GM19397 (cell line): ENCODE data around the gene MACF1.

Experiments
- ATAC-seq: cut with Tn5 transposase; IDR thresholded peaks from one replicate; pipeline ENCODE4 v1.9.1; 2021; ENCODE audit warnings: mild to moderate bottlenecking, moderate library complexity; ENCODE audit not compliant: unreplicated experiment

Gene MACF1

DNA sequence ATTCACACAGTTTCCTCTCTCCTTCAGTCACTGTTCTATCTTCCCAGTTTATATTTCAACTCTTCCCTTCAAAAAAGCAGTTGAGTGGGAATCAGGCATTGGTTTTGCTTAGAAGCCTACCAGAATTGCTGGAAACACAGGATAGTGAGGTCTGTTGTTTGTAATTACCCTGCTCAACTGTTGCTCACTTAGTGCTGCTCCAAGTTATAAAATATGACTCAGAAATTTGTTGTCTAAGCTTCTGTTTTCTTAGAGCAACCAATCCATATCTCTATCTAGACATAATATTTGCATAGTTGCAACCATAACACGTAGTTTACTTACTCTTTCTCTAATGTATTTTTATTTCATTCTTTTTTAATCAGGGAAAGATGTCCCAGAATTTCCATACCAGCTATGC, 87.9 kb downstream of the MACF1 start:
- no peak for ATAC-seq

DNA sequence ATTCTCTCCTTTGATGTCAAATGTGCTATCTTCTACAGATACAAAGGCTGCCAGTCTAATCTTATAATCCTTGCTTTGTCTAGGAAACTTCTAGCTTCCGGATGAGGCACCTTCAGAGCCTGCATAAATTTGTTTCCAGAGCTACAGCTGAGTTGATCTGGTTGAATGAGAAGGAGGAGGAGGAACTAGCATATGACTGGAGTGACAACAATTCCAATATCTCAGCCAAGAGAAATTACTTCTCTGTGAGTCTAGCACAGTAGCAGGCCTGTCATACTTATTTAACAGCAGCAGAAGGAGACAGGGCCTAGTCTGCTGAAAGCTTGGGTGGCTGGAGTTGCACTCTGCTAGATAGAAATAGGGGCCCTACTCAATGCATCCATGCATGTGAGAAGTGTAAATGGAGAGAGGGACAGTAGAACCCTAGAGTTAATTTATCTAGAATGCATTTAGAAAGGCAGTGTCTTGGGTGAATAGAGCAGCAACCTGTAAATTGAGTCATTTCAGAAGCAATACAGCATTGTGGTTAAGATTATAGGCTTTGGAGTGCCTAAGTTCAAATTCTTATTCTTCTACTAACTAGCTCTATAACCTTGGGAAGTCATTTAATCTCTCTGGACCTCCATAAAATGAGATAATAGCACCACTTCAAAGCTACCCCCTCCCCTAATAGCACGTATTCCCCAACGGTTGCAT, 89.0 kb downstream of the MACF1 start:
- ATAC-seq: no peak

DNA sequence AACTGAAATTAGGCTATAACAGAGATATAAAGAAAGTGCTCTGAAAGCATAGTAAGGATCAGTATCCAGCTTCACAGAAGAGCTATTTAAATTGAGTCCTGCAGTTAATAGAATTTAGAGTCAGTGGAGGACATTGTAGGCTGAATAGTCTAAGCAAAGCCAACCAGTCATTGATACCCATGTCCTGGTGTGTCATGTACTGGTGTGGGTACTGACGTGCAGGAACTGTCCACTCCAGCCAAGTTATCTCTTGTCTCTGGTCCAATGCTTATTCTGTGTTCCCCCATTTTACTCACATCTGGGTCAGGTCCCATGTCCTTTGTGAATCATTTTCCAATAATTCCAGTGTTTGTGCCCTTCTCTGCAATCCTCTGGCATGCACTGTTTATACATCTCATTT, 90.0 kb downstream of the MACF1 start:
- ATAC-seq: no peak

DNA sequence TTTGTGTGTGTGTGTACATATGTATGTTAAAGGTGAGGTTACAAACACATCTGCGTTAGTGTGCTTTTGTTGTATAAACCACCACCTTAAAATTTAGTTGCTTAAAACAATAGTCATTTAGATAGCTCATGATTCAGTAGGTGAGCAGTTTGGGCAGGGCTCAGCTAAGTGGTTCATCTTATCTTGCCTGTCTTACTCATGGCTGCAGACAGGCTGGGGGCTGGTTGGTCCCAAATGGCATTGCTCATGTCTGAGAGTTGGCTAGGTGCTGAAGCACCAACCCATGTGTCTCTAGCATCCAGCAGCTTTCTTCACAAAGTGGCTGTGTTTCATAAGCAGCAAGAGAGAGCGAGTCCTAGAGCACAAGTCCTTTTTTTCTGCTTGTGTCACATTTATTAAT, 91.4 kb downstream of the MACF1 start:
- ATAC-seq: no peak

DNA sequence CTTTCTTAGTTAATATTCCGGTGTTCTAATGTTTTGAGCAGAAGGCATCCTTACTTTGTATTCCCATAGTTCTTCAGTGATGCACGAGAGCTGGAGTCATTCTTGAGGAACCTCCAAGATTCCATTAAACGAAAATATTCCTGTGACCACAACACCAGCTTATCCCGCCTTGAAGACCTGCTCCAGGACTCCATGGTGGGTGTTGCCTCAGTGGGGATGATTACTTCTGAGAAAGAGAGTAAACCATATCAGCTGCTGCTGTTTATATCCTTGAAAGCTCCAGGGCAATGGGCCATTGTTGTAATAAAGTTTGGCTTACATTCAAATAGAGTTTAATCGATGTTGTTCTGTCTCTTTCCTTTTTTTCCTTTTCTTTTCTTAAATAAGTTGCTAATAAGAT, 93.1 kb downstream of the MACF1 start:
- ATAC-seq: no peak

DNA sequence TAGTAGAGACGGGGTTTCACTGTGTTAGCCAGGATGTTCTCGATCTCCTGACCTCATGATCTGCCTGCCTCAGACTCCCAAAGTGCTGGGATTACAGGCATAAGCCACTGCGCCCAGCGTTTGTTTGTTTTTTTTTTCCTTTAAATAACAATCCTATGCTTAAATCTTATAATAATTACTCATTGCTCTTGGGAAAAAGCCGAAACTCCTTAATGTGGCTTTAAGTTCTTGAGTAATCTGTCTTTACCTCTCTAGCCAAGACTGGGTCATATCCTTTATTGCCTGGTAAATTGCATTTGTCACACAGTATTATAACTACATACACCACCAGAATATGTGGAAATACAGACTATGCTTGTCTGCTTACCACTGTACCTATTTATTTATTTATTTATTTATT, 97.1 kb downstream of the MACF1 start:
- ATAC-seq: no peak

DNA sequence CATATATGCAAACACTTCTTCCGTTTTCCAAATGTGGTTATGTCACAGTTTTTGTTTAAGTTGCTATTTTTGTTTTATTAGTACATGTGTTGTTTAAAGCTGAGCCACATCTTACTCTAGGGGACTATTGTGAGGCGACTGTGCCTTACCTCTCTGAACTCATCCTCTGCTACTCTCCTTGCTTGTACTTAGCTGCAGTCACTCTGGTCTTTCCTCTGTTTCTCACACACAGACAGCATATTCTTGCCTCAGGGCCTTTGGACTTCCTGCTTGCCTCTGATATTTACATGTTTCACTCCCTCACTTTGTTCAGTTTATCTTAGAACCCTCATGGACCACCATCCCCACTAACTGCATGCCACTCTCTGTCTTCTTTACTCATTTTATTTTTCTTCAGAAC, 101.1 kb downstream of the MACF1 start:
- no peak for ATAC-seq

DNA sequence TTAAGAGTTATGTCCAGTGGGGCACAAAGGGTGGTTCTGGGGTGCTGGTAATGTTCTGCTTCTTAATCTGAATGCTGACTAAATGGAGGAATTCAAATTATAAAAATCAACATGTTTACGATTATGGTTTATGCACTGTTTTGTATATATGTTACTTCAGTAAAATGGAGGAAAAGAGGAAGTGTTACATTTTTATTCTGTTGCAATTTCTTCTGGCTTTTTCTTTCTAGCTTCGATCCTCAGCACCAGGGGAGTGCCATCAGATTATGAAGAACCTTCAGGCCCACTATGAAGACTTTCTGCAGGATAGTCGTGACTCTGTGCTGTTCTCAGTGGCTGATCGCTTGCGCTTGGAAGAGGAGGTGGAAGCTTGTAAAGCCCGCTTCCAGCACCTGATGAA, 105.5 kb downstream of the MACF1 start:
- no peak for ATAC-seq

DNA sequence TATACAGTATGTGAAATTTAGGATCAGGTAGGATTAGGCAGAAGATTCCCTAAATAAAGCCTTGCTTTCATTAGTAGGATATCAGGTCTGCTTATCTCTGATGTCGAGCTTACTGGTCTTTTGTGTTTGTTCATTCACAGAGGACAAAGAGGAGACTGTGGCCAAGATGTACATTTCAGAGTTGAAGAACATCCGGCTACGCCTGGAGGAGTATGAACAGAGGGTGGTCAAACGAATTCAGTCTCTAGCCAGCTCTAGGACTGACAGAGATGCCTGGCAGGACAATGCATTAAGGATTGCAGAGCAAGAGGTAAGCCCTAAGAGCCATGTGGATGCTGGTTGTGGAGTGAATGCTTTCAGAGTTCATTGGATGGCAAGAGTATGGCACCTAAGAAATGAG, 106.2 kb downstream of the MACF1 start:
- no peak for ATAC-seq

DNA sequence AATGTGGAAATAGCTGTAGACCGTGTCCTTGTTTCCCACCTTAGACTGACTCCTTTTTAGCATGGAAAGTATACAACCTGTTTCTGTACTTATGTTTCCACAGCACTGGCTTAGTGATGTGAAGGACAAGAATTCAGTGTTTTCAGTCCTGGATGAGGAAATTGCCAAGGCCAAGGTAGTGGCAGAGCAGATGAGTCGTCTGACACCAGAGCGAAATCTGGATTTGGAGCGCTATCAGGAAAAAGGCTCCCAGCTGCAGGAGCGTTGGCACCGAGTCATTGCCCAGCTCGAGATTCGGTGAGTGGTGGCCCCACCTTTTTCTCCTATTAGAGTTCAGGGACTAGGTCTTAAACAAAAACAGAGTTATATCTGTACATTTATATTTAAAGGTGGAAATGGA, 112.6 kb downstream of the MACF1 start:
- ATAC-seq: no peak

DNA sequence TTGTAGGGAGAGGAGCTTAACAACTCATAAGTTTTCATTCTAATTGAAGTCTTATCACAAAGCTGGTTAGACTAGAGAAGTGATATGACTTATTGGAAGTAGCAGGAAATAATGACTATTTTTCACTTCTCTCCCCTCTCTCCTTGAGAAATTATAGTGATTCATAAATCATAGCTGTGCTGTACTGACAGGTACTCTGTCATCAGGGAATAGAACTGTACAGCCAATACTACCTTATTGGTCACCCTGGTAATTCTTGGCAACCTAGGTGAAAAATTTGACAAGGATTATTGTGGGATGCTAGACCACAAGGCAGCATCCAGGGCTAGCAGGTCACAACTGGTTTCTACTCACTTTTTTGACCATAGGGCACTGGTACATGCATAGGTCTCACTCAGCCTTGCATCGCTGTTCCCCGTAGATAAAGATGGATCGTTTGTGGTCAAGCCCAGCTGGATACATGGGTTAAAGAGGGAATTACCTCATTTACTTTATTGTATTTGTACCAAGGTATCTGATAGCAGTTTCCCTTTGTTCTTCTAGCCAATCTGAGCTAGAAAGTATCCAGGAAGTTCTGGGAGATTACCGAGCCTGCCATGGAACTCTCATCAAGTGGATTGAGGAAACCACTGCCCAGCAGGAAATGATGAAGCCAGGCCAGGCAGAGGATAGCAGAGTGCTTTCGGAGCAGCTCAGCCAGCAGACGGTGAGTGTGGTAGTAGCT, 113.6 kb downstream of the MACF1 start:
- no peak for ATAC-seq

DNA sequence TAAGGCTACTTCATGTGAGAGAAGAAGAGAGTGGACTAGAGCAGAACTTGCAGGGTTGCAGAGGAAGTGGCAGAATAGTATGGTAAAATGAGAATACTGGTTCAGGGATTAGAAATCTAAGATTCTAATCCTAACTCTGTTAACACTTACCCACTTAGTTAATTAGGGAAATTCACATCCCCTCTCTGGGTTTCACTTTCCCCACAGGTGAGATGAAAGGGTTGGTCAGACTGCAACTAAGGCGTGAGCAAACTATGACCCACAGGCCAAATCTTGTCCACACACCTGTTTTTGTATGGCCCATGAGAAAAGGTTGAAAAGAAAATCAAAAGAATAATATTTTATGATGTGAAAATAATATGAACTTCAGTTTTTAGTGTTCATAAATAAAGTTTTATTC, 117.5 kb downstream of the MACF1 start:
- ATAC-seq: no peak

DNA sequence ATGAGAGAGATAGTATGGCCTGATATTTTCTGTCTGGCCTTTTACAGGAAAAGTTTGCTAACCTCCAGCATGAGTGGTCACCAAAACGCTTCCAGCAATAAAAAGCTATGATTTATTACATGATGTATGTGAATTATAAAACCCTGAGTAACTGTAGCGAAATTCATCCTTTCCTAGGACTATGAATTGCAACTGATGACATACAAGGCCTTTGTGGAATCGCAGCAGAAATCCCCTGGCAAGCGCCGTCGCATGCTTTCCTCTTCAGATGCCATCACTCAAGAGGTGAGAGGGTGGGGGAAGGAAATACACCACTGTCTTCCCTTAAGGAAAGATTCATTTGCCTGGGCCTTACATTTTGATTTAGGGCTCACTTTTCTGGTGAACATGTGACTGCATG, 117.9 kb downstream of the MACF1 start:
- no peak for ATAC-seq

DNA sequence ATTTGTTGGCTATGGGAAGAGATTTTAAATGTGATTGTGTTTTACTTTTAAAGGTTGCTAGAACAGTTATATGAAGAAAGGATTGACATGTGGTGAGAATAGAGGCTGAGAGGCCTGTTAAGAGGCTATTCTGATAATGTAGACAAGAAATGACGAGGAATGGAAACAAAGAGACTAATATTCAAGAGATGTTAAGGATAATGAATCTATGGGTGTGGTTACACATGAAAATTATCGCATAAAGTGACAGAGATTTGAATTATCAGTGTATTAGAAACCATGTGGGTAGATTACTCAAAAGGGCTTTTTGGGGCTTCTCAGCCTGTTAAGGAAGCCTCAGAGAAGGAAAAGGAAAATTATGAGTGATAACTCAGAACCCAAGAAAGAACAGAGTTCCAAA, 120.4 kb downstream of the MACF1 start:
- ATAC-seq: no peak

DNA sequence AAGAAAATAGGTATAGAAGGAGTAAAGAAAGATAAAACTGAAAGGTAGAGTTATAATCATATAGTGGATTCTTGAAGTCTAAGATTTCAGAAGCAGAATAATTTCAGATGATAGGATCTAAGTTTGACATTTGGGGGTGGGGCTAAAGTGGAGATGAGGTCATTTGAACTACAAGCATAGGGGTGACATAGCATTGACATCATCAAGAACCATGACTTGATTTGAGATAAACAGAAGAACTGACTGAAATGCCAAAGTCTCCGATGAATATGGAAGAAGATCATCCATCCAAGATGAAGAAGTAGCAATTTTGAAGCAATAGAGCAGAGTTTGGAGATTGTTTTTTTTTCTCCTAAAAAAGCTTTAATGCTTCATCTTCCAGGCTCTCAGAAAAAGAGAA, 122.3 kb downstream of the MACF1 start:
- ATAC-seq: no peak

DNA sequence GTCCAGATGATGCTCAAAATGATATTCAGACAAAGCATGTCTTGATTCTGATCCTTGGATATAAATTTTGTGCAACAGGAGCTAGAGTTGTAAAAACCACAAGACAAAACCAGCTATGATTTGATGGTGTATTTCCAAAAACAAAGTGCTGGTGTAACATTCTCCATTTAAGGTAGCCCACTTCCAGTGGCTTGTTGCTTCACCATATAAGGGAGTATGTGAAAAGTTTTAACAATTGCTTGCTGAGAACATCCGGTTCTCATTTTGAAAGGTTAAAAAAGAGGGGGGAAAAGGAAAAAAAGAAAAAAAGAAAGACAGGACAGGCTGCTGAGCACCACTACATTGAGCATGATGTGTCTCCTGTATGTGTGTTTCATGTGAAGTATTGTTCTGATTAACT, 123.6 kb downstream of the MACF1 start:
- no peak for ATAC-seq

DNA sequence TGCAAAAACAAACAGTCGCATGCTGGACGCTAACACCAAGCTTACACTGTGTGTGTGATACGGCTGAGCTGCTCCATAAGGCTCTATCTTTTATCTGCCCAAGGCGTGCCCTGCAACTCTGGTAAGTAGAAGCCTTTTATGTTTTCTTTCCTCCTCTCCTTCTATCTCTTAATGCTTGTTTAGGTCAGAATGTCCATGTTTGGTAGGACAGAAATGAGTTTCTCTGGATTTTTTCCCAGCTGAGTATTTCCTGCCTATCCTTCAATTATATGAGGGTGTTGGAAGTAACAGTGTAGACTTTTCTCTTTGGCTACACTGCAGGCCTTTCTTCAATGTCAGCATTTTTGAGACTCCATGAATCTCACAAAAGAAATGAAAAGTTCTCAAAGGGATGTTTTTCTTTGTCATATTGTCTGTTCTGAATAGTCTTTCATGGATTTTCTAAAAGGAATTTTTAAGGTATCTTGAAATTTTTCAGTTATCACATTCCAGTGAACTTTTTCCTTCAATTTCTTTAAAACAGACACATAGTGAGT, 124.2 kb downstream of the MACF1 start:
- ATAC-seq: no peak

DNA sequence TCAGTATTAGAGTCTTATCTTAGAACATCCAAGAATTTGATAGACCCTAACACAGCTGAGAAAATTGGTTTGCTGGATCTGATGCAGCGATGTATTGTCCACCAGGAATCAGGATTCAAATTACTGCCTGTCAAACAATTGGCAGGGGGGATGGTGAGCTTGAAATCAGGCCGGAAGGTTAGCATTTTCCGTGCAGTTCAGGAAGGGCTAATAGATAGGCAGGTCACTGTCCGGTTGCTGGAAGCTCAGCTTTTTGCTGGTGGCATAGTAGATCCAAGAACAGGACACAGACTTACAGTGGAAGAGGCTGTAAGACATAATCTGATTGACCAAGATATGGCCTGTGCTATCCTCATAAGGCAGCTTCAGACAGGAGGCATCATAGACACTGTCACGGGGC, 127.2 kb downstream of the MACF1 start:
- no peak for ATAC-seq

DNA sequence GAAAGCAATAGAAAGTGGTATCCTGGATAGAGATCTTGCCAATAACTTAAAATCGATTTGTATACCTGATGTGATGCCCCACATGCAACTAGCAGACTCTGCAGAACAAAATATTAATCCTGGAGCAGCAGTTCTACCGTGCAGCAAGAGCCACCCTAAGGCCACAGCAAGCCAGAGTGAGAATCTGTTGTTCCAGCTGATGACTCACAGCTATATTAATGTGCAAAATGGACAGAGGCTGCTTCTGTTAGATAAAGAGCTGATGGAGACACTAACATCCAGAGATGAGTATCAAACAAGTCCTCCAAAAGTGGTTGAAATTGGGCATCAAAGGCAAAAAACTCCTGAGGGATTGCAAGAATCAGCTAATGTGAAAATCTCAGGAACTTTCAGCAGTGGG, 127.8 kb downstream of the MACF1 start:
- ATAC-seq: no peak

DNA sequence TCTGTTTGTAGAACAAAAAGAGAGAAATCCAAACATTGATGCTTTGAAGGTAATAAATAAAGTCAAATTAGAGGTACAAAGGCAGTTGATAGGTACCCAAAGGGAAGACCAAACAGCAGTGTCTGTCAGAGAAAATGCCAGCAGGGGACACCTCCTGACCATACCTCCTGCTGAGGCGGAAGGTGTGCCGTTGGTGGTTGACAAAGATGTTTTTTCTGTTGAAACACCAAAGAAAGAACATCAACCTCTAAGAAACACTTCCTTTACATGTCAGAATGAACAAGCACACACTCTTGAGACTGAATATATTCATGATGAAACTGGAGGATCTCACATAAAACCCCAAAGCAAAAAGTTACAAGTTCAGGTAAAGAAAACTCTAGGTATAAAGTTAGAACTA, 128.3 kb downstream of the MACF1 start:
- no peak for ATAC-seq

DNA sequence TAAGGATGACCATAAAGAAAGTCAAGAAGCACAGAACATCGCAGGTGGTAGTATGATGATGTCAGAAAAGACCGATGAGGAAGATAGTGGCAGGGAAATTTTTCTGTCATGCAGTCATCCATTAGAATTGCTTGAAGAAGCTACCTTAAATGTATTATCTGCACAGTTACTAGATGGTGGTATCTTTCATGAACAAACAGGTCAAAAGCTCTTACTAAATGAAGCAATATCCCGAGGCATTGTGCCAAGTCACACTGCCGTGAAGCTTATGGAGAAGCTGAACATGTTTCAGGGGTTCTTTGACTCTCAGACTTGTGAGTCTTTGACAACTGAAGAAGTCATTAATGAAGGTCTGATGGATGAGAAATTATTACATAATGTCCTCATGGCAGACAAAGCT, 128.8 kb downstream of the MACF1 start:
- no peak for ATAC-seq

DNA sequence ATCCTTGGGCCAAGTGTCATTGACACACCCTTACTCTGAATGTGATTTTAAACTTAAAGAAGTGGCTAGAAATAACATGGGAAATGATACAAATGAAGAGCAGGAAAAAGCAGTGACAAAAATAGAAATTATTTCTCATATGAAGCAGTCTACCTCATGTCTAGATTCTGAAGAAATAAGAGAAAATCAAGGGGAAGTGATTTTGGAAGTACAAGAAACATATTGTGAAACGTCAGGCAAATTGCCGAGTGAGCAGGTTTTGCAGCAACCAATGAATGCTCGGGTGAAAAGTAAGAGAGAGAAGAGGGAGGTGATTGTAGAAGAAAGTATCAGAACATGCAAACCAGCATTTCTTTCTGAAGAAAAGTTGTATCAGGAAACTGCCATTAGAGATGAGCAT, 130.7 kb downstream of the MACF1 start:
- no peak for ATAC-seq

DNA sequence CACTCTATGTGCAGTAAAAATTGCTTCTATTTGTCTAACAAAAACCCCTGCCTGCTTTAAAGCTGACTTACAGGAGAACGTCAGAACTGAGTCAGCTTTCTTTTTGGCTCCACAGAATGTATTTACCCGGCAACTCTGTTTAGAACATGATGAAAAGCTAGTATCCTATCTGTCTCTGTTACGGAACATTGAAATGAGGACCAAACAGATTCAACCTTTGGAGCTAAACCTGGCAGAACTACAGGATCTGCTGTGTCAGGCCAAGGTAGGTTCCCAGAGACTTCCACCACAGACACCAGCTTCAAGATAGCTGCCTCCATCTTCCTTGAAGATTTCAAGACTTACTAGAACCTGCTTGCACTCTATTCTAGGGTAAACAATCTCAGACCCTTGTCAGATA, 132.6 kb downstream of the MACF1 start:
- ATAC-seq: no peak
